ENCODE measurements around the gene PDAP1. TPM values are rescaled to one million over a fixed set of nuclear protein-coding genes. Genes with fewer than 3 reads are reported as not detected.

Gene PDAP1
- total RNA-seq, 4 donors from 2014 or later, result 34.6 to 88.5 (median 62.6) TPM

- TF ChIP-seq CTCF (IDR thresholded peaks at IDR 0.05; ENCODE audit: low read depth), result no peak
These were observed 30.4 kb upstream of the PDAP1 start, which contains the start of the genes CPSF4 and PTCD1 for GRCh38 chr7:99438573-99439480. Gene CPSF4 (plus strand): TSS chr7:99438943. CDS start chr7:99439083, 140 bp downstream. Gene PTCD1 (minus strand): TSS chr7:99438798. CDS start chr7:99435242, 3,556 bp downstream.

- TF ChIP-seq CTCF (IDR thresholded peaks at IDR 0.05; ENCODE audit: low read depth), result no peak
These were observed 29.7 kb upstream of the PDAP1 start for GRCh38 chr7:99437946-99438572.

GRCh38 chr7:99433158-99433557, 24.8 kb upstream of the PDAP1 start:
- no peak for TF ChIP-seq CTCF (IDR thresholded peaks at IDR 0.05; ENCODE audit: low read depth)

- no peak for TF ChIP-seq CTCF (IDR thresholded peaks at IDR 0.05; ENCODE audit: low read depth)
These were observed 21.4 kb upstream of the PDAP1 start for GRCh38 chr7:99429756-99430155.

GRCh38 chr7:99428972-99429566, 20.7 kb upstream of the PDAP1 start:
- no peak for TF ChIP-seq CTCF (IDR thresholded peaks at IDR 0.05; ENCODE audit: low read depth)

GRCh38 chr7:99424932-99425730, 16.7 kb upstream of the PDAP1 start:
- no peak for TF ChIP-seq CTCF (IDR thresholded peaks at IDR 0.05; ENCODE audit: low read depth)
